VCaP (cell line): ENCODE results near the gene B4GALT6.

Experiments
- H3K27ac ChIP-seq: fragments of 450-650 bp; 2 replicates; pipeline ENCODE4 v1.5.1; 2017
- CTCF ChIP-seq: fragments of 450-650 bp; conservative IDR thresholded peaks from 2 replicates; pipeline ENCODE4 v1.5.1; 2017; ENCODE audit warnings: mild to moderate bottlenecking, moderate library complexity

The B4GALT6 gene

GRCh38 chr18:31671951-31672350 is 12.4 kb downstream of the B4GALT6 start:
- TF ChIP-seq CTCF = no peak
- H3K27ac ChIP-seq = no peak overlapping the region

GRCh38 chr18:31669541-31669940 is 14.8 kb downstream of the B4GALT6 start:
- no peak overlapping the region for H3K27ac ChIP-seq
- TF ChIP-seq CTCF = no peak

GRCh38 chr18:31667185-31667584 is 17.2 kb downstream of the B4GALT6 start:
- H3K27ac ChIP-seq = no peak overlapping the region
- no peak for TF ChIP-seq CTCF

GRCh38 chr18:31666055-31666454 is 18.3 kb downstream of the B4GALT6 start:
- H3K27ac ChIP-seq = peak overlapping the region; percentile 4; the same call in 1 of the 2 replicates
- no peak for TF ChIP-seq CTCF

GRCh38 chr18:31664101-31664500 is 20.3 kb downstream of the B4GALT6 start:
- TF ChIP-seq CTCF = no peak
- H3K27ac ChIP-seq = no peak overlapping the region

- TF ChIP-seq CTCF = no peak
- H3K27ac ChIP-seq = no peak overlapping the region
Measured at GRCh38 chr18:31661965-31662364, 22.4 kb downstream of the B4GALT6 start.

- no peak for TF ChIP-seq CTCF
- H3K27ac ChIP-seq = no peak overlapping the region
Measured at GRCh38 chr18:31660763-31661162, 23.6 kb downstream of the B4GALT6 start.

- TF ChIP-seq CTCF = no peak
- no peak overlapping the region for H3K27ac ChIP-seq
Measured at GRCh38 chr18:31659576-31660177, 24.7 kb downstream of the B4GALT6 start.
